HG03571 (cell line): ENCODE results near the gene FBXO2.

Source experiments
- ATAC-seq: cut with Tn5 transposase; IDR thresholded peaks from one replicate; pipeline ENCODE4 v1.9.1; 2021; ENCODE audit not compliant: unreplicated experiment

The FBXO2 gene

GRCh38 chr1:11598461-11598860 lies 55.8 kb downstream of the FBXO2 start:
- ATAC-seq, result no peak
